GM12878 (cell line): ENCODE results near the gene ZSCAN22. TPM values are rescaled to one million over a fixed set of nuclear protein-coding genes. Genes with fewer than 3 reads are reported as not detected.

Experiments used
- ATF2 ChIP-seq: IDR thresholded peaks from 2 replicates; pipeline ENCODE4 v1.6.1; 2012; ENCODE audit warnings: low read length, inconsistent platforms
- BCLAF1 ChIP-seq: fragments of 450-650 bp; IDR thresholded peaks from 2 replicates; pipeline ENCODE4 v1.6.1; 2017; ENCODE audit warnings: antibody characterized with exemption, mild to moderate bottlenecking, moderate library complexity
- BHLHE40 ChIP-seq, 2 experiments: fragments of 450-650 bp in 1 of 2; IDR thresholded peaks; 2 replicates each; pipeline ENCODE4 v1.6.1; 2011 to 2017; ENCODE audit warnings: low read depth in 2 of 2, borderline replicate concordance in 1 of 2, improper control_type of control experiment in 1 of 2, low read length in 1 of 2, mild to moderate bottlenecking in 1 of 2
- CBX3 ChIP-seq: fragments of 200-600 bp; sonication (generic); IDR thresholded peaks from 2 replicates; pipeline ENCODE4 v1.6.1; 2016; ENCODE audit warnings: low read depth, borderline replicate concordance
- CHD2 ChIP-seq: IDR thresholded peaks from 2 replicates; pipeline ENCODE4 v1.6.1; 2011; ENCODE audit warnings: low read depth, low read length, improper control_type of control experiment, borderline replicate concordance
- CREM ChIP-seq: IDR thresholded peaks from 2 replicates; pipeline ENCODE4 v1.6.1; 2014; ENCODE audit warnings: antibody characterized with exemption, low read depth
- EZH2 ChIP-seq: IDR thresholded peaks from 2 replicates; pipeline ENCODE4 v1.6.1; 2012; ENCODE audit warnings: low read depth, mild to moderate bottlenecking, control low read depth, inconsistent platforms, low read length, borderline replicate concordance; ENCODE audit not compliant: control insufficient read depth
- MAX ChIP-seq: IDR thresholded peaks from 2 replicates; pipeline ENCODE4 v1.6.1; 2012; ENCODE audit warnings: low read depth, low read length, improper control_type of control experiment
- NFYB ChIP-seq: IDR thresholded peaks from 2 replicates; pipeline ENCODE4 v1.6.1; 2011; ENCODE audit warnings: low read depth, mild to moderate bottlenecking, low read length, improper control_type of control experiment, moderate library complexity; ENCODE audit not compliant: insufficient read depth
- PML ChIP-seq: IDR thresholded peaks from 2 replicates; pipeline ENCODE4 v1.6.1; 2012; ENCODE audit warnings: low read length, inconsistent platforms
- RAD21 ChIP-seq: IDR thresholded peaks from 2 replicates; pipeline ENCODE4 v1.6.1; 2011; ENCODE audit warnings: mild to moderate bottlenecking, low read depth, low read length, moderate library complexity; ENCODE audit not compliant: insufficient read depth
- SMAD5 ChIP-seq: IDR thresholded peaks from 2 replicates; pipeline ENCODE4 v1.6.1; 2016; ENCODE audit warnings: antibody characterized with exemption, low read depth
- SMARCA5 ChIP-seq: fragments of 450-650 bp; IDR thresholded peaks from 2 replicates; pipeline ENCODE4 v1.6.1; 2017; ENCODE audit warnings: mild to moderate bottlenecking
- TCF3 ChIP-seq: IDR thresholded peaks from 2 replicates; pipeline ENCODE4 v1.6.1; 2012; ENCODE audit warnings: low read depth, mild to moderate bottlenecking, low read length, borderline replicate concordance; ENCODE audit not compliant: insufficient read depth
- ZBED1 ChIP-seq: IDR thresholded peaks from 2 replicates; pipeline ENCODE4 v1.6.1; 2016; ENCODE audit warnings: borderline replicate concordance
- ZBTB33 ChIP-seq: fragments of 450-650 bp; IDR thresholded peaks from 2 replicates; pipeline ENCODE4 v1.6.1; 2017; ENCODE audit warnings: mild to moderate bottlenecking
- ZNF24 ChIP-seq: fragments of 450-650 bp; IDR thresholded peaks from 2 replicates; pipeline ENCODE4 v1.6.1; 2017; ENCODE audit warnings: antibody characterized with exemption, mild to moderate bottlenecking
- ZNF384 ChIP-seq: IDR thresholded peaks from 2 replicates; pipeline ENCODE4 v1.6.1; 2012; ENCODE audit warnings: low read depth, mild to moderate bottlenecking, low read length, improper control_type of control experiment, borderline replicate concordance
- ZNF592 ChIP-seq: fragments of 450-650 bp; IDR thresholded peaks from 2 replicates; pipeline ENCODE4 v1.6.1; 2017; ENCODE audit warnings: mild to moderate bottlenecking, moderate library complexity
- polyA plus RNA-seq, 11 experiments: library from polyadenylated mRNA; depleted of rRNA in 4 of 11; unstranded in 6 of 11; stranded (reverse) in 5 of 11; fragments of >200 nt; fragmentation: Nextera tagmentation in 4 of 11; fragmentation: Illumina TruSeq in 1 of 11; extraction: Ambion mirVana in 4 of 11; extraction: Trizol in 1 of 11; gene quantifications; 1 replicate in 1 of 11; 2 replicates in 10 of 11; pipeline versions ENCODE4 v1.2.1 to v1.2.3, GENCODE V29; 2011 to 2016; ENCODE audit warnings: inconsistent platforms in 2 of 11, missing spikeins in 2 of 11, low read depth in 1 of 11
- total RNA-seq, 4 experiments: library from RNA; depleted of rRNA in 3 of 4; stranded (reverse); fragments of >200 nt in 3 of 4; fragmentation: Illumina TruSeq in 1 of 4; extraction: Trizol in 1 of 4; gene quantifications; 2 replicates each; pipeline versions ENCODE4 v1.2.1 to v1.2.3, GENCODE V29; 2013 to 2021

ZSCAN22 gene
- total and polyA plus RNA-seq, 10 of the 15 experiments (the other 5 are each of a cell fraction or from before 2014, with no cell fraction given) = 0.49 to 3.9 (median 2.6) TPM

- TF ChIP-seq PML (peak; percentile 96), ZBED1 (0 out of 2 replicates have a peak, but pooled peaks have one; percentile 35), CREM (peak; percentile 86), SMAD5 (peak; percentile 96), NFYB (peak; percentile 73; the same call in 1 of the 2 replicates), BHLHE40 (IDR thresholded peaks at IDR 0.05; ENCODE audit: borderline replicate concordance in 1 of 2, low read depth in 2 of 2, low read length in 1 of 2) (peak; percentile 92 to 95), ZNF24 (no peak), SMARCA5 (peak; percentile 93), CBX3 (no peak), ATF2 (no peak), BCLAF1 (no peak), ZBTB33 (no peak), EZH2 (no peak), CHD2 (peak; percentile 76), ZNF384 (no peak), MAX (peak; percentile 92), TCF3 (peak; percentile 75; the same call in 1 of the 2 replicates), RAD21 (no peak), ZNF592 (no peak)
These were observed 60.0 kb downstream of the ZSCAN22 start, which contains the start of gene RPS5 (continued) for GRCh38 chr19:58386576-58387337.
